CD14-positive monocyte (primary cell): ENCODE measurements around the gene MIPOL1. TPM values are rescaled to one million over a fixed set of nuclear protein-coding genes. Genes with fewer than 3 reads are reported as not detected.

Experiments
- DNase-seq, 3 donors: peaks; one replicate each; pipeline ENCODE4 v3.0.0-alpha.2; 2011 to 2022
- H2AFZ ChIP-seq: 2 replicates; pipeline ENCODE4 v1.6.0; 2012; ENCODE audit warnings: mild to moderate bottlenecking, low read depth, low read length, inconsistent platforms; ENCODE audit not compliant: insufficient read depth, poor library complexity, severe bottlenecking
- H3K27ac ChIP-seq, 2 donors: 1 replicate in 1 of 2; 2 replicates in 1 of 2; pipeline ENCODE4 v1.5.1; 2012 to 2013; ENCODE audit warnings: low read length in 2 of 2, control low read depth in 1 of 2, inconsistent platforms in 1 of 2, low read depth in 1 of 2, mild to moderate bottlenecking in 1 of 2
- H3K27me3 ChIP-seq, 2 donors: one replicate each; pipeline versions ENCODE4 v1.6.0 to v1.6.1; 2011 to 2013; ENCODE audit warnings: low read length in 2 of 2; ENCODE audit not compliant: control insufficient read depth in 2 of 2, insufficient read depth in 2 of 2
- H3K36me3 ChIP-seq, 2 donors: replicated peaks in 1 of 2; 1 replicate in 1 of 2; 2 replicates in 1 of 2; pipeline versions ENCODE4 v1.5.1 to v1.6.1; 2012 to 2013; ENCODE audit warnings: low read length in 2 of 2, control low read depth in 1 of 2, inconsistent platforms in 1 of 2, mild to moderate bottlenecking in 1 of 2; ENCODE audit not compliant: insufficient read depth in 2 of 2, control insufficient read depth in 1 of 2
- H3K4me1 ChIP-seq, 2 donors: 1 replicate in 1 of 2; 2 replicates in 1 of 2; pipeline versions ENCODE4 v1.5.1 to v1.6.1; 2012 to 2013; ENCODE audit warnings: low read length in 2 of 2, control low read depth in 1 of 2, inconsistent platforms in 1 of 2, mild to moderate bottlenecking in 1 of 2, moderate library complexity in 1 of 2; ENCODE audit not compliant: insufficient read depth in 2 of 2, control insufficient read depth in 1 of 2
- H3K4me2 ChIP-seq: replicated peaks from 2 replicates; pipeline ENCODE3; 2012; ENCODE audit warnings: low read length, moderate library complexity, mild to moderate bottlenecking; ENCODE audit not compliant: poor library complexity, severe bottlenecking; ENCODE audit errors: extremely low read depth
- H3K4me3 ChIP-seq, 3 experiments: fragments of 200-600 bp in 1 of 3; sonication (generic) in 1 of 3; replicated peaks in 1 of 3; 1 replicate in 2 of 3; 2 replicates in 1 of 3; pipeline ENCODE4 v1.5.1; 2011 to 2013; ENCODE audit warnings: low read length in 3 of 3, mild to moderate bottlenecking in 3 of 3, control low read depth in 2 of 3, low read depth in 2 of 3, inconsistent platforms in 1 of 3, moderate library complexity in 1 of 3
- H3K79me2 ChIP-seq: 2 replicates; pipeline ENCODE4 v1.6.0; 2012; ENCODE audit warnings: mild to moderate bottlenecking, control low read depth, inconsistent platforms, low read length, moderate library complexity; ENCODE audit not compliant: insufficient read depth
- H3K9ac ChIP-seq: 2 replicates; pipeline ENCODE4 v1.6.0; 2017; ENCODE audit warnings: low read length, mild to moderate bottlenecking; ENCODE audit not compliant: insufficient read depth, poor library complexity, severe bottlenecking
- H3K9me3 ChIP-seq, 2 donors: replicated peaks in 1 of 2; 1 replicate in 1 of 2; 2 replicates in 1 of 2; pipeline versions ENCODE4 v1.5.1 to v1.6.1; 2012 to 2013; ENCODE audit warnings: low read length in 2 of 2, control low read depth in 1 of 2; ENCODE audit not compliant: control insufficient read depth in 1 of 2, insufficient read depth in 1 of 2
- H4K20me1 ChIP-seq: 2 replicates; pipeline ENCODE4 v1.6.0; 2012; ENCODE audit warnings: mild to moderate bottlenecking, low read length, control low read depth, moderate library complexity; ENCODE audit not compliant: insufficient read depth
- H3K27ac Mint-ChIP-seq, 7 donors: one replicate each; pipeline ENCODE4 v1.8.0; 2020; ENCODE audit warnings: mild to moderate bottlenecking in 7 of 7, mixed read lengths in 7 of 7, moderate library complexity in 6 of 7, inconsistent platforms in 2 of 7
- H3K27me3 Mint-ChIP-seq, 3 donors: one replicate each; pipeline ENCODE4 v1.8.0; 2021 to 2022; ENCODE audit warnings: low read depth in 3 of 3, mild to moderate bottlenecking in 3 of 3, mixed read lengths in 3 of 3, moderate library complexity in 3 of 3, inconsistent platforms in 1 of 3
- H3K36me3 Mint-ChIP-seq, 2 donors: one replicate each; pipeline ENCODE4 v1.8.0; 2020; ENCODE audit warnings: mixed read lengths in 2 of 2, inconsistent platforms in 1 of 2, mild to moderate bottlenecking in 1 of 2
- H3K4me1 Mint-ChIP-seq: one replicate; pipeline ENCODE4 v1.8.0; 2020; ENCODE audit warnings: mild to moderate bottlenecking, mixed read lengths
- H3K4me3 Mint-ChIP-seq, 2 donors: one replicate each; pipeline ENCODE4 v1.8.0; 2020; ENCODE audit warnings: mild to moderate bottlenecking in 2 of 2, mixed read lengths in 2 of 2, moderate library complexity in 1 of 2
- H3K9me3 Mint-ChIP-seq, 7 donors: one replicate each; pipeline ENCODE4 v1.8.0; 2020 to 2022; ENCODE audit warnings: mixed read lengths in 7 of 7, mild to moderate bottlenecking in 6 of 7, moderate library complexity in 6 of 7, inconsistent platforms in 2 of 7
- WGBS: methylation state at CpG from one replicate; pipeline ENCODE4 v1.1.5; 2013; ENCODE audit warnings: missing lambda C conversion rate; ENCODE audit not compliant: insufficient coverage; 5-methylcytosine and 5-hydroxymethylcytosine counted together
- intact Hi-C, 2 donors: fragments of 100-400 bp; cut with micrococcal nuclease; formaldehyde crosslinking; loops; one replicate each; pipeline versions ENCODE4 v1.15.0 to v1.15.1; 2023
- polyA plus RNA-seq, 3 donors: library from polyadenylated mRNA; depleted of rRNA in 1 of 3; unstranded in 2 of 3; stranded (reverse) in 1 of 3; fragments of 300-500 nt in 2 of 3; fragments of >200 nt in 1 of 3; fragmentation: Illumina TruSeq in 2 of 3; gene quantifications; 1 replicate in 2 of 3; 2 replicates in 1 of 3; pipeline ENCODE4 v1.2.3, GENCODE V29; 2012 to 2021
- TF ChIP-seq, protein P1 (sequence below): fragments of 200-600 bp; IDR thresholded peaks from one replicate; pipeline ENCODE4 v1.8.0; 2022; ENCODE audit warnings: antibody characterized with exemption, mild to moderate bottlenecking

MIPOL1 gene
- polyA plus RNA-seq, 3 donors = not detected

DNA sequence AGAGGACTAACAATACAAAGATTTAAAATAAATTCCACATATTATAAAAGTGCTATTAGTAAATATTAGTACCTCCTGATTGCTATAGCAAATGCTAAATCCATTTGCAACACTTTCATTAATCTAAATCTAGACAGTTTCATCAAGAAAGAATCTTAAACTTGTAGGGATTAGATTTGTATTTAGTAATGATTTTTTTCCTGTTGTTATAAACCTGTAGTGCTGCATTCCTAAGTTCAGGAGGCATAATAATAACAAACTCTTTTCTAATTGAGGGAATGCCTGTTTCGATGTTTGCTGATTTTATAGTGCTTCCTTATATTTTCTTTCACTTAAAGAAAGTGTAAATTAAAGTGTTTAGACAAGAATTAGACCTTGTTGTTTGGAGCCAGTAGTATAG lies 231.2 kb downstream of the MIPOL1 start:
- intact Hi-C loops = no loop called here
- H3K4me1 ChIP-seq = no peaks in the 10 kb centered on the region
- Mint-ChIP-seq H3K4me3 (no peak overlapping the region), H3K4me1 (no peaks in the 10 kb centered on the region), H3K27ac (no peak overlapping the region), H3K36me3 (no peaks in the 10 kb centered on the region), H3K27me3 (no peaks in the 10 kb centered on the region), H3K9me3 (peaks cover 0 to 9% (median 5%) of the 10 kb centered on the region in 7 donors)
- TF ChIP-seq, protein P1, sequence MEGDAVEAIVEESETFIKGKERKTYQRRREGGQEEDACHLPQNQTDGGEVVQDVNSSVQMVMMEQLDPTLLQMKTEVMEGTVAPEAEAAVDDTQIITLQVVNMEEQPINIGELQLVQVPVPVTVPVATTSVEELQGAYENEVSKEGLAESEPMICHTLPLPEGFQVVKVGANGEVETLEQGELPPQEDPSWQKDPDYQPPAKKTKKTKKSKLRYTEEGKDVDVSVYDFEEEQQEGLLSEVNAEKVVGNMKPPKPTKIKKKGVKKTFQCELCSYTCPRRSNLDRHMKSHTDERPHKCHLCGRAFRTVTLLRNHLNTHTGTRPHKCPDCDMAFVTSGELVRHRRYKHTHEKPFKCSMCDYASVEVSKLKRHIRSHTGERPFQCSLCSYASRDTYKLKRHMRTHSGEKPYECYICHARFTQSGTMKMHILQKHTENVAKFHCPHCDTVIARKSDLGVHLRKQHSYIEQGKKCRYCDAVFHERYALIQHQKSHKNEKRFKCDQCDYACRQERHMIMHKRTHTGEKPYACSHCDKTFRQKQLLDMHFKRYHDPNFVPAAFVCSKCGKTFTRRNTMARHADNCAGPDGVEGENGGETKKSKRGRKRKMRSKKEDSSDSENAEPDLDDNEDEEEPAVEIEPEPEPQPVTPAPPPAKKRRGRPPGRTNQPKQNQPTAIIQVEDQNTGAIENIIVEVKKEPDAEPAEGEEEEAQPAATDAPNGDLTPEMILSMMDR = no peak
- no peak overlapping the region for H3K4me2 ChIP-seq
- no peak overlapping the region for H3K4me3 ChIP-seq
- no peak for DNase-seq
- no CpG with 5 or more reads among the region's 1 CpG for WGBS
- H3K36me3 ChIP-seq = no peaks in the 10 kb centered on the region
- no peaks in the 10 kb centered on the region for H4K20me1 ChIP-seq
- no peak overlapping the region for H3K27ac ChIP-seq
- no peaks in the 10 kb centered on the region for H3K27me3 ChIP-seq
- H3K9me3 ChIP-seq = no peaks in the 10 kb centered on the region
- no peaks in the 10 kb centered on the region for H3K79me2 ChIP-seq
- H2AFZ ChIP-seq = no peak overlapping the region
- no peak overlapping the region for H3K9ac ChIP-seq

DNA sequence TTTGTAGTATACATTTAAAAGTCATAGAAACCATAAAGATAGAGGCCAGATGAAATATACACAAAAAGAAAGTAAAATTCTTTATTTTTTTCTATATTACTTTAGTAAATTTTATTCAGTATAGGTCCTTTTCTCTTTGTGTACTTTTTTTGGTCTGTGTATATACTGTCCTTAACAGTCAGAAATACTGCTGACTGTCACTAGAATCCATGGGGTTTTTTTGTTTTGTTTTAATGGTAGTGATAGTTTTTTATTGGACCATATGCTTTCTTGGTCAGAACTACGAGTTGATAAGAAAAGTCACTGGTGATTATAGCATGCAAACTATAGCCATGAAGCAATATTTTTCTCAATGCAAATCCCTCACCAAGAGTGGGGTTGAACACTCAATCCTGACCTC lies 231.9 kb downstream of the MIPOL1 start:
- Histone ChIP-seq H4K20me1 (no peaks in the 10 kb centered on the region), H3K9me3 (no peaks in the 10 kb centered on the region), H3K4me1 (no peaks in the 10 kb centered on the region), H3K4me2 (no peak overlapping the region), H3K27ac (no peak overlapping the region), H3K79me2 (no peaks in the 10 kb centered on the region), H3K9ac (no peak overlapping the region), H3K27me3 (no peaks in the 10 kb centered on the region), H2AFZ (no peak overlapping the region), H3K36me3 (no peaks in the 10 kb centered on the region), H3K4me3 (no peak overlapping the region)
- WGBS = no CpG with 5 or more reads among the region's 1 CpG
- TF ChIP-seq, protein P1 = no peak
- intact Hi-C loops = no loop called here
- H3K36me3 Mint-ChIP-seq = no peaks in the 10 kb centered on the region
- H3K27ac Mint-ChIP-seq = no peak overlapping the region
- H3K4me1 Mint-ChIP-seq = no peaks in the 10 kb centered on the region
- no peaks in the 10 kb centered on the region for H3K27me3 Mint-ChIP-seq
- no peak overlapping the region for H3K4me3 Mint-ChIP-seq
- no peak for DNase-seq
- peaks cover 0 to 14% (median 5%) of the 10 kb centered on the region in 7 donors for H3K9me3 Mint-ChIP-seq
